ENCODE data around the gene STARD8.
"Not testable (repeated sequence)": the region's sequence is repeated elsewhere in the genome, so short reads cannot be mapped to it uniquely, and the experiment has no call there.

Gene STARD8

DNA sequence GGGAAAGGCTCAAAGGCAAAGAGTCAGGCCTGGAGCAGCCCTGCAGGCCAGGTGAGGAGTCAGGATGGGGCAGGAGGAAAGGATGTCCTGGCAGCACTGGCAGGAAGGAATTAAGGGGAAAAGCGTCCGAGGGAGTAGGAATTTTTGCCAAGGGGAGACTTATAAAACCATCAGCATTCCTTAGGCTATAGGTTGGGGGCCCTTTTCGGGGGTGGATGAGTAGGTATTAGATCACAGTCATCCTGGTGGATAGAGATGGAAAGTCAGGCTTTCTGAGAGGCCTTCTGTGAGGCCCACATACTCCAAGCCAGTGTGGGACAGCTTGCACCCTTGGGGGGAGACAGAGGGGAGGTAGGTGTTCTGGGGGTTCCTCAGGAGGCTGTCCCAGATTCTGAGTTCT, 12.3 kb downstream of the STARD8 start:
- DNase-seq (ENCODE audit: low read depth): no peak

- no peak for DNase-seq (ENCODE audit: low read depth)
Observed at GRCh38 chrX:68660746-68661145, 13.3 kb downstream of the STARD8 start.

DNA sequence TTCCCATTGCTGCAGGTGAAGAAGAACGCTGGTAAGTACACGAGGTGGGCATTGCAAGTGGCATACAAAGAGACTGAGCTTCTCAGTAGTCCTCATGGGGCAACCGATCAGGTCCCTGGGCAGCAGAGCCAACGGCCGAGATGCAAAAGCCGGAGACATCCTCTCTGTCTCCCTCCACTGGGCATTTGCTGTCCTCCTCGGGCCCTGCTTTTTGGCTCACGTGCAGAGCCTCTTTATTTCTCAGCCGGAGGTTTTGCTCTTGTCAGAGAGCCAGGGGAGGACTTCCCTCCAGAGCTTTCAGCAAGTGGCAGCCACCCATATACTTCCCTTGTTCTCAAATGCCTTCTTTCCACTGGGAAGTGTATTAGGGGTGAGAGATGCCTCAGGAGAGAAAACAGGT, 18.0 kb downstream of the STARD8 start:
- no peak for DNase-seq (ENCODE audit: low read depth)

GRCh38 chrX:68666580-68666979, 19.1 kb downstream of the STARD8 start:
- DNase-seq (ENCODE audit: low read depth): no peak

DNA sequence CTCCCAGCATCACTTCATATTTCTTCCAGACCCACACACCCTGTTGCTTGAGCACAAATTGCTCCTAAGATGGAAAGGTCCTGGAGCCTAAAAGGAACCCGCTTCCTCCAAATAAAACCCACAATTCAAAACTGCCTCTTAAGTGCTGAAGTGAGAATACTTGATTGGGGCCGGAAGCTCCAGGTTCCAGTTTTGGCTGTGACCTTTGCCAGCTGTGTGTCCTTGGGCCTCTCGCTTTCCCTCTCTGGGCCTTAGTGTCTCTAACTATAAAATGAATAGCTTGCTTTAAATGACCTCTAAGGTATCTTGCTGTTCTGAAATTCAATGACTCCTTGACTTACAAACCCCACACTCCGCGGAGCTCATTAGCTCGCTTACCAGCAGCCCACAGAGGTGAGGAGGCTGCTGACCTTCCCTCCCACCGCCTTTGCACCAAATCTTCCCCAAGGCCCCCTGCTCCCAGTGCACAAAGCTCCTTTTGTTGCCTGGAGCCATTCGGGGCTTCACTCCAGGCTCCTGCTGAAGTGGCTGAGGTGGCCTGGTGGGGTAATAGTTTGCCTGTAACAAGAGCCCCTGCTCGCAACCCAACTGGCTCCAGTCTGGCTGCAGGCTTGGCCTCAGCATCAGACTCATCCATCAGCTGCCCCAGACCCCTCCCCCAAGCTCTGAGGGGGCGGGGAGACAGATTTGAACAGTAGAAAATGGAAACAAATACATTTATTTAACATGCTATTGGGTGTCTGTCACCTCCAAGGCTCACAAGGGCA, 21.8 kb downstream of the STARD8 start:
- no peak for DNase-seq (ENCODE audit: low read depth)

- DNase-seq (ENCODE audit: low read depth): no peak
Observed at GRCh38 chrX:68669871-68670270, 22.4 kb downstream of the STARD8 start.

DNA sequence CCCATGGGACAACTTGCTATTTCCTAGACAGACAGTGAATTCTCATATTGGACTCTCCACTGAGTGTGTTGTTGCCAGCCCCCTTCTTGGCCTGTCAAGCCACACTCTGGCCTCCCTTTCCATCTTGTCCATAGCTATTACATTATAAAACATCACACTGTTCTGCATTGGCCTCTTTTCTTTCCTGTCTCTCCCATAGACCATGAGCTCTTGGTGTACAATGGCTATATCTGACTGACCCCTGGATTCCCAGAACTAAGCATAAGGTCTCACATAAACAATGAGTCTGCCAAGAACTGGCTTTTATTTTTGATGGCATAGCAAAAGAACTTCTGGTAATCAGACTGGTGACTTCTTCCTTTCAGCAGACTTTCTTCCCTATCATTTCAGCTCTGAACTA, 23.8 kb downstream of the STARD8 start:
- no peak for DNase-seq (ENCODE audit: low read depth)

- DNase-seq (ENCODE audit: low read depth): no peak
Observed at GRCh38 chrX:68672581-68673318, 25.3 kb downstream of the STARD8 start.

DNA sequence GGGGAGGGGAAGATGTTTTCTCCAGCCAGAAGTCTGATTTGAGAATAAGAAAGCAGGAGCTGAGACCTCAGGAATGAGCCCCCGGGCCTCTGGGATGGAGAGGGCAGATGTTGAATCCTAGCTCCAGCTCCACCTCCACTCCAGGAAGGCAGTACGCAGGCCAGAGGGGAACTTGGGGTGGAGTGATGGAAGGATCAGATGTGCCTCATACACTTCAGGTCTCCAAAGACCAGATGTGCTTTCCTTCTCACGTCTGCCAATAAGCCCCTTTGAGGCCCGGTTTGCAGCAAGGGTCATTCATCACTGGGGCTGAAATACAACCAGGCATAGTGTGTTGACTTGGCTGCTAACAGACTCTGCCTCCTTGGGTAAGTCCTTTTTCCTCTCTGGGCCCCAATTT, 28.1 kb downstream of the STARD8 start:
- no peak for DNase-seq (ENCODE audit: low read depth)

DNA sequence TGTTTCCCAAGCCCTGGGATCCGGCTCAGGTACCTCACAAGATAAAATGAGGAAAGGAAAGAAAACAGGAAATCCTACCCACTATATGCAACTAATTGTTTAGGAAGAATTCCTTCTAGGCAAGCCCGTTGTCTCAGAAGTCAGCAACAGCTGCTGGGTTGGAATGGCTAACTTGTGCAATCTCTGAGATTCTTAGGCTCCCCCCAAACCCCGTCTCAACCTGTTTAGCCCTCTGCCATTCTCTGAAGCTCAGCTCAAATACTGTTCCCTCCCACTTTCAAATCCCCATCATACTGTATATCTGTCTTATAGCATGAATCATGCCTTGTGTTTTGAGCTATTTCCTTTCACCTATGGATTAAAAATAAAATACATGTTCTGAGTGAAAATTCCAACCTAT, 28.9 kb downstream of the STARD8 start:
- DNase-seq (ENCODE audit: low read depth): no peak

- no peak for DNase-seq (ENCODE audit: low read depth)
Observed at GRCh38 chrX:68677998-68678397, 30.5 kb downstream of the STARD8 start.

GRCh38 chrX:68681443-68681941, 34.0 kb downstream of the STARD8 start:
- no peak for DNase-seq (ENCODE audit: low read depth)

GRCh38 chrX:68682790-68683189, 35.3 kb downstream of the STARD8 start:
- no peak for DNase-seq (ENCODE audit: low read depth)

DNA sequence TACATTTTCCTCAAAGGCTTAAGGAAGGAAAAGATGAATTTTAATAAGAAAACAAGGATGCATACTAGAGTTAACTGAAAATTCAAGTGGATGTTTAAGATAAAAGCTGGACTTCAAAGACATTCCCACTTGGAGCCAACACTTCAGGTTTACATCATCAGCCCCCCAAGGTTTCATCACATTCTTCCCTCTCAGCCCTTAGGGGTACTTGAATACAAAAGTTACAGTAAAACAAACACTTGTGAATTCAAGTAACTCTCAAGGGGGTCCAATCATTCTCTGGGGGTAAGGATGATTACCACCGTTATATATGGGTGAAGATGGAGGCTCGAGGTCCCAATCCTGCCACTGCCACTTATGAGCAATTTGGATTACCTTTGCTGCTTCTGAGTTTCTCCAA, 36.1 kb downstream of the STARD8 start:
- no peak for DNase-seq (ENCODE audit: low read depth)

DNA sequence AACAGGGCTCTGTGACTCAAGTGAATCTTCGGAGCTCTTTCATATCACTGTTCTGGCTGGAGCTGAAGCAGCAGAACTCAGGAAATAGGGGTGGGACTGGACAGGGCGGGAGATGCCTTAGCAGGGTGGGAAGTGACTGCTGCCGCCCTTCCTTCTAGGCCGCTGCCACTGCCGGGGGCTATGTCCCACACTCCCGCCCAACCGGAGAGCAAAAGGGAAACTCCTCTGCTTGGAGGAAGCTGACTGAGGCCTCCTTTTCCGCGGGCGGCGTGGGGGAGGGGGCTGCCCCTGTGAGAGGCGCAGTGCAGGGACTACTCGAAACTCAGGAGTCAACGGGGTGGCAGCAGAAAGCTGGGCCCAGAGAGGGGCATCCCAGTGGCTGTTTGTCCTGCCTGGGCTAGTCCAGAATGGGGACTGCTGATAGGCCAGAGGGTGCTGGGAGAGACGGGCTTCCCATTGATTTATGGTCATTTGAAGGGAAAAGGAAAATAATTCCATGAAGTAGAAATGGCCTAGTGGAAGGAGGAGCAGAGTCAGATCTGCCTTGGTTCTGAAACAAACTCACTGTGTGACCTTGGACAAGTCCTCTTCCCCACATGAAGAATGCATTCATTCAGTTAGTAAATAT, 36.9 kb downstream of the STARD8 start:
- no peak for DNase-seq (ENCODE audit: low read depth)

DNA sequence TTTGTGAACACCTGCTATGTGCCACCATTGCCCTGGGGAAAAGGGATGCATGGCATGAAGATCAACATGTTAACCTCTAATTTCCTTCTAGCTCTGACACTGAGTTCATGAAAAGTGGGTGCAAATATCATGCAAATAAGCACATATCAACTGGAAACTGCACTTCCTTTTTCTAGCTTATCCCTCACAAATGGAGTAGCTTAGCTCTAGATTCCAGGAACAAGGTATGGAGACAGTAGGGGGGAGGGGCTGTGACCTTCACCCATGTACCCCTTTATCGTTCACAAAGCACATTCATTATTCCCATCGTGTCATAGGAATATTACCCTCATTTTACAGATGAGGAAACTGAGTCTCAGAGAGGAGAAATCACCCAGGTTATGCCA, 37.4 kb downstream of the STARD8 start:
- no peak for DNase-seq (ENCODE audit: low read depth)

DNA sequence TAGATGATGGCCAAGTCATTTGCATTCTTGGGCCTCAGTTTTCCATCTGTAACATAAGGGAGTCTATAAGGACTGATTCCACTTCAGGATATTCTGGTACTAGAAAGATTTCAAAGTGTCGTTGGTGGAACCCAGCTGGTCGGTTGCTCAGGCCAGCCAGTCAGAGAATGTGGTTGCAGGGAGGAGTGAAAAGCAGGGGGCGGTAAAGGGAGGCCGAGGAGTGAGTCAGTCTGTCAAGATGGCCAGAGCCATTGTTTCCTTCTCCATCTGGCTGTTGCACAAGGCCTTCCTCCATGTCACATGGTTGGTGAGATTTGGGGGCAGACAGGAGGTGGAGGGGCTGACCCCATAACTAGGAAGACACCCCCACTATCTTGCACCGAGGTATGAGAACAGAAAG, 38.2 kb downstream of the STARD8 start:
- no peak for DNase-seq (ENCODE audit: low read depth)

- no peak for DNase-seq (ENCODE audit: low read depth)
Observed at GRCh38 chrX:68686097-68686977, 38.9 kb downstream of the STARD8 start.

- DNase-seq (ENCODE audit: low read depth): not testable (repeated sequence)
Observed at GRCh38 chrX:68688931-68689330, 41.5 kb downstream of the STARD8 start.

GRCh38 chrX:68690936-68691501, 43.6 kb downstream of the STARD8 start:
- no peak for DNase-seq (ENCODE audit: low read depth)

DNA sequence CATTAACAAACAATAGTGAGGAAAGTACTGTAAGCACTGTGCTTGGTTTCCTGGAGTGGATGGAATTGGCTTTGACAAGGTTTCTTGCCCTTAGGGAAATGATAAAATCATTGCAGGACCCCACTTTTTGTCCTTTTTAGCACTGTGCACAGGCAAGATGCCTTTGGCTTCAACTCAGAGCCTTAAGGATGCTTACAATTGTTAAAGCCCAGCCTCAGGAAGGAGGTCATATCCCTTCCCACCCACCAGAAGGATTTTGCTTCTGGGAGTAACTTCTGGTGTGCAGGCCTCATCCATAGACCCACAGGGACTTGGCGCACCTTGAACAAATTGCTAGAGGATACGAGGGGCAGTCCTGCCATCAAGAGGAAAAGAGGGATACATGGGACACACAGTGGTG, 44.5 kb downstream of the STARD8 start:
- DNase-seq (ENCODE audit: low read depth): no peak

DNA sequence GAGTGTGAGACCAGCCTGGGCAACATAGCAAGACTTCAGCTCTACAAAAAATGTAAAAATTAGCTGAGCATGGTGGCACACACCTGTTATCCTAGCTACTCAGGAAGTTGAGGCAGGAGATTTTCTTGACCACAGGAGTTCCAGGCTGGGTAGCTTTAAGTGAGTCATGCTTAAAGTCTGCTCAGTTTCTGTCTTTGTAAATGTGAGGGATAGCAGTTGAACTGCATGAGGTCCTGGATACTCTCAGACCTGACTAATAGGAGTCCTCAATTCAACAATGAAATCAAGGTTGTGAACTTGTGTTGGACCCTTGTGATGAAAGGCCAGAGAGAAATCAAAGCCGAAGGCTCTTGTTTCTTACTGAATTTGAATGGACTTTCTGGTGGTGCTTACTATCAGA, 45.2 kb downstream of the STARD8 start:
- DNase-seq (ENCODE audit: low read depth): no peak
